PFSK-1 (cell line): Measurements from ENCODE around the gene RND3.

Experiments
- FOXP2 ChIP-seq: optimal IDR thresholded peaks from 2 replicates; pipeline ENCODE3; 2011; ENCODE audit warnings: borderline replicate concordance, control low read depth, inconsistent platforms; ENCODE audit not compliant: insufficient read depth; ENCODE audit errors: extremely low read length, extremely low read depth
- POLR2AphosphoS5 ChIP-seq: IDR thresholded peaks from 2 replicates; pipeline ENCODE4 v1.6.1; 2012; ENCODE audit warnings: low read depth, mild to moderate bottlenecking, control low read depth, low read length, moderate library complexity
- REST ChIP-seq, 2 experiments: IDR thresholded peaks; 2 replicates each; pipeline versions ENCODE4 v1.6.1 to v1.8.0; 2011 to 2012; ENCODE audit warnings: low read depth in 2 of 2, low read length in 2 of 2, control low read depth in 1 of 2, inconsistent platforms in 1 of 2, mild to moderate bottlenecking in 1 of 2, moderate library complexity in 1 of 2; ENCODE audit not compliant: insufficient read depth in 1 of 2
- SIN3A ChIP-seq: IDR thresholded peaks from 2 replicates; pipeline ENCODE4 v1.6.1; 2012; ENCODE audit warnings: mild to moderate bottlenecking, low read length, moderate library complexity, borderline replicate concordance; ENCODE audit not compliant: insufficient read depth

DNA sequence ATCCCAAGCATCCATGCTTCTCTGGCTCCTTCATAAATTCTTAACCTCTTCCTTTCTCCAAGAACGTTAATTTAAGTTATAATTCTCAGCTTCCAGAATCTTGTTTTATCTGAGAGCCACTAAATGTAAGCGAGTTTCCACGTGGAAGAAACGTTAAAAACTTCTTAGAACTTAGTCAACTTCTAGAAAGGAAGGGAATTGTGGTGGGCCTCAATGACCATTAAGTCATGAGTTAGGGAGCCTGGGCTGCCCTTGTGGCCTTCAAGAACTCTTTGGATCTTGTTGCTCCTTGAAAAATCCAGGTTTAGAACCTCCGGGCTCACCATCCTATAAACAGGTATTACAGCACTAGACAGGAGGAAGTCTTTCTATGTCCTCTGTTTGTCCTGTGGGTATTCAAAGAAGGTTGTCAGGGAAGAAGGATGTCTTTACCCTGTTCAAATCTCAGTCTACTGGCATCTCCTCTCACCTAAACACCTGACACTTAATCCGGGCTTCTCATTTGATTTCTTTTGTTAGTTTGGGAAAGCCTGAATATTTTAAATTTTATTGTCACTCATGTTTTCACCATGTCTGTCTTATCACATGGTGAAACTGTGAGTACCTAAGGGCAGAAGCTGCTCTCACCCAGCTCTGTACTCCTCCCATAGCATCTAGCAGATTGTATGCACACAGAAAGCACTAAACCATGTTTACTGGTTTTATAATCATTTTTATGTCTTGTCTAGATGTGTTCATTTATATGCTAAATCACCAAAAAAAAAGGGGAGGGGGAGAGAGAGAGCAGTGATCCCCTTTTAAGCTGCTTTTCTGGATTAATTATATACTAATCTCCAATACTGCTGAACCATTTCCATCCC, 6.3 kb downstream of the RND3 start:
- TF ChIP-seq REST (IDR thresholded peaks at IDR 0.05; ENCODE audit: insufficient read depth in 1 of 2, low read depth in 2 of 2, low read length in 2 of 2) (no peak), POLR2AphosphoS5 (no peak), SIN3A (no peak), FOXP2 (no peak)
